Upper lobe of right lung (tissue), 1 donor: ENCODE results near the gene IL15. TPM values are rescaled to one million over a fixed set of nuclear protein-coding genes. Genes with fewer than 3 reads are reported as not detected.

Source experiments
- ATAC-seq: fragments of 200-7000 bp; cut with Tn5 transposase; one replicate; pipeline ENCODE4 v1.9.1; 2020; ENCODE audit warnings: mild to moderate bottlenecking, moderate library complexity
- DNase-seq: peaks from one replicate; pipeline ENCODE4 v3.0.0-alpha.2; 2020
- H3K27ac ChIP-seq: fragments of 200-600 bp; one replicate; pipeline ENCODE4 v1.8.0; 2022
- H3K27me3 ChIP-seq: fragments of 200-600 bp; one replicate; pipeline ENCODE4 v1.8.0; 2022; ENCODE audit warnings: mild to moderate bottlenecking
- H3K36me3 ChIP-seq: fragments of 200-600 bp; one replicate; pipeline ENCODE4 v1.8.0; 2022
- H3K4me1 ChIP-seq: fragments of 200-600 bp; one replicate; pipeline ENCODE4 v1.8.0; 2022
- H3K4me3 ChIP-seq: fragments of 200-600 bp; one replicate; pipeline ENCODE4 v1.8.0; 2022; ENCODE audit warnings: mild to moderate bottlenecking
- H3K9me3 ChIP-seq: fragments of 200-600 bp; one replicate; pipeline ENCODE4 v1.8.0; 2022
- intact Hi-C: fragments of 100-400 bp; cut with DNase I; formaldehyde crosslinking; loops from one replicate; pipeline ENCODE4 v1.11.0; 2022
- total RNA-seq: library from RNA; stranded (reverse); fragmentation: NEBNext Ultra II Directional; extraction: Animal tissue kit (Norgen Biotek cat#: 25700); gene quantifications from one replicate; pipeline ENCODE4 v1.2.1, GENCODE V29; 2021
- TF ChIP-seq, protein P1 (sequence below): fragments of 200-600 bp; IDR thresholded peaks from one replicate; pipeline ENCODE4 v1.8.0; 2022; ENCODE audit warnings: antibody characterized with exemption
- donor health status: DM: no; HTN: yes; CAD: no; lungs with severe emphysema.

Gene IL15
- total RNA-seq, 1 donor from 2014 or later: 6.6 TPM

DNA sequence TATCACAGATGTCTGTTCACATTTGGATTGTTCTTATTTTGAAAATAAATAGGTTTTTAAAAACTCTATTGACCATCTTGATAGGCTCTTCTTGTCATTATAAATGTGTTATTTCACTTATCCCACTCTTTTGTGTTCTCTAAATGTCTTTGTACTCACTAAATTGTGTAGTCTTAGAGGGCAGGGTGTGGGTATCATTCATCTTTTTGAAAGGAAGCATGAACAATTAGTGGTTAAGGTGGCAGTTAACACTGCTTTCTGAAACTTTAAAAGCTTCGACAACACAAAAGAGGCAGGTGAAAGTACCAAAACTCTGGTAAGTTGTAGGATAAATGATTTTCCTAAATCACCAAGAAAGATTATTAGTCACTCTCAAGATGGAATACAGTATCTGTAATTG, 83.2 kb downstream of the IL15 start:
- Histone ChIP-seq H3K9me3 (no peaks in the 10 kb centered on the region), H3K36me3 (no peaks in the 10 kb centered on the region), H3K4me3 (no peak overlapping the region), H3K27ac (no peak overlapping the region), H3K4me1 (no peaks in the 10 kb centered on the region), H3K27me3 (no peaks in the 10 kb centered on the region)
- intact Hi-C loops: no loop called here
- TF ChIP-seq, protein P1, sequence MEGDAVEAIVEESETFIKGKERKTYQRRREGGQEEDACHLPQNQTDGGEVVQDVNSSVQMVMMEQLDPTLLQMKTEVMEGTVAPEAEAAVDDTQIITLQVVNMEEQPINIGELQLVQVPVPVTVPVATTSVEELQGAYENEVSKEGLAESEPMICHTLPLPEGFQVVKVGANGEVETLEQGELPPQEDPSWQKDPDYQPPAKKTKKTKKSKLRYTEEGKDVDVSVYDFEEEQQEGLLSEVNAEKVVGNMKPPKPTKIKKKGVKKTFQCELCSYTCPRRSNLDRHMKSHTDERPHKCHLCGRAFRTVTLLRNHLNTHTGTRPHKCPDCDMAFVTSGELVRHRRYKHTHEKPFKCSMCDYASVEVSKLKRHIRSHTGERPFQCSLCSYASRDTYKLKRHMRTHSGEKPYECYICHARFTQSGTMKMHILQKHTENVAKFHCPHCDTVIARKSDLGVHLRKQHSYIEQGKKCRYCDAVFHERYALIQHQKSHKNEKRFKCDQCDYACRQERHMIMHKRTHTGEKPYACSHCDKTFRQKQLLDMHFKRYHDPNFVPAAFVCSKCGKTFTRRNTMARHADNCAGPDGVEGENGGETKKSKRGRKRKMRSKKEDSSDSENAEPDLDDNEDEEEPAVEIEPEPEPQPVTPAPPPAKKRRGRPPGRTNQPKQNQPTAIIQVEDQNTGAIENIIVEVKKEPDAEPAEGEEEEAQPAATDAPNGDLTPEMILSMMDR: no peak
- DNase-seq: no peak
- no peak for ATAC-seq

- intact Hi-C loops: no loop called here
- Histone ChIP-seq H3K36me3 (no peaks in the 10 kb centered on the region), H3K27me3 (no peaks in the 10 kb centered on the region), H3K4me3 (no peak overlapping the region), H3K4me1 (no peaks in the 10 kb centered on the region), H3K9me3 (no peaks in the 10 kb centered on the region), H3K27ac (no peak overlapping the region)
- TF ChIP-seq, protein P1: no peak
- DNase-seq (no peak), ATAC-seq (no peak)
Measured at GRCh38 chr4:141721174-141721573, 84.8 kb downstream of the IL15 start.

- no peak overlapping the region for H3K4me3 ChIP-seq
- no peaks in the 10 kb centered on the region for H3K4me1 ChIP-seq
- intact Hi-C loops: no loop called here
- H3K27ac ChIP-seq: no peak overlapping the region
- no peak for DNase-seq
- TF ChIP-seq, protein P1: no peak
- no peaks in the 10 kb centered on the region for H3K9me3 ChIP-seq
- H3K36me3 ChIP-seq: no peaks in the 10 kb centered on the region
- no peaks in the 10 kb centered on the region for H3K27me3 ChIP-seq
- ATAC-seq: no peak
Measured at GRCh38 chr4:141724646-141725045, 88.3 kb downstream of the IL15 start.

DNA sequence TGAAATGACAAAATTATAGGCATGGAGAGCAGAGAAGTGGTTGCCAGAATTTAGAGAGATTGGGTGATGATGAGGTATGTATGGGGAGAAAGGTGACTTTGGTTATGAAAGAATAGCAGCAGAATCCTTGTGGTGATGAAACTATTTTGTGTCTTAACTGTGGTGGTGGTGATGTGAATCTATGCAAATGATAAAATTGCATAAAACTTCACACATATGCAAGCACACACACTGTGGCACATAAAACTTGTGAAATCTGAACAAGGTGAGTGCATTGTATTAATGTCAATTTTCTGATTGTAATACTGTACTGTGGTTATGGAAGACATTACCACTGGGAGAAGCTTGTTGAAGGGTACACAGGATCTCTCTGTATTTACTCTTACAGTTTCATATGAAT, 91.0 kb downstream of the IL15 start:
- Histone ChIP-seq H3K27me3 (no peaks in the 10 kb centered on the region), H3K27ac (no peak overlapping the region), H3K9me3 (no peaks in the 10 kb centered on the region), H3K36me3 (no peaks in the 10 kb centered on the region), H3K4me1 (no peaks in the 10 kb centered on the region), H3K4me3 (no peak overlapping the region)
- intact Hi-C loops: no loop called here
- TF ChIP-seq, protein P1: no peak
- DNase-seq (no peak), ATAC-seq (no peak)

GRCh38 chr4:141730805-141731204, 94.4 kb downstream of the IL15 start:
- ATAC-seq: no peak
- intact Hi-C loops: no loop called here

More at GRCh38 chr4:141730805-141731204, 94.4 kb downstream of the IL15 start:
- no peaks in the 10 kb centered on the region for H3K4me1 ChIP-seq
- no peaks in the 10 kb centered on the region for H3K36me3 ChIP-seq
- no peak overlapping the region for H3K4me3 ChIP-seq
- DNase-seq: no peak
- H3K27me3 ChIP-seq: no peaks in the 10 kb centered on the region
- H3K27ac ChIP-seq: no peak overlapping the region
- TF ChIP-seq, protein P1: no peak
- no peaks in the 10 kb centered on the region for H3K9me3 ChIP-seq
